ENCODE data around the gene AGPAT3.

DNA sequence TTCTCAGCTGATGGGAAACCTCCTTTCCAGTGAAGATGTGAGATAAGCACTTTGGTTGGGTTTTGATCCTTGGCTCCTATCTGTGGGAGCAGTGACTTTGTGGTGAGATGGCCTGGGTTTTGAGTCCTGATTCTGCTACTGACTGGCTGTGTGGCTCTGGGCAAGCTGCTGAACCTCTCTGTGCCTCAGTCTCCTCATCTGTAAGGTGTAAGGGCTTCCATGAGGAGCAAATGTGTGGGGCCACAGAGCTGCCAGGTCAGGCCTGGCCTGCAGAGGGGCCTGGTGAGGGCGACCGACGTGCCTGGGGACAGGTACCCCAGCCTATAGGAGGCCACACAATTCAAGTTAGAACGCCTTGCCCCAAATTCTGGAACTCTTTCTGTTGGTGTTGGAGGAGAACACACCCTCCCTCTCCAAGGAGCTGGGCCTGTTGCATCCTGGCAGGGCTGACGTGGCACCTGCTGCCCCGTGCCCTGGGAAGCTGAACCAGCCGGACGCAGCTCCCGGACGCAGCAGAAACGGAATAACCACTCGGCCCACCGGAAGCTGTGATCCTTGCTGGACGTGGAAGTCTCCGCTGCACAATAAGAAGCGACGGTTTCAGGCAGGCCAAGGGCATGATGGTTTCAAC lies 62.7 kb downstream of the AGPAT3 start:
- no peak for TF ChIP-seq CTCF (IDR thresholded peaks at IDR 0.05)
- no peak for TF ChIP-seq POLR2A (IDR thresholded peaks at IDR 0.05)
